Measurements from ENCODE around the gene CRYBG1. TPM values are rescaled to one million over a fixed set of nuclear protein-coding genes. Genes with fewer than 3 reads are reported as not detected.
A peak's percentile ranks its signal among the peaks of the same experiment; 100 is the strongest.

CRYBG1 gene
- total and polyA plus RNA-seq, 2 experiments from 2014 or later, result 3.2 to 10.0 TPM

GRCh38 chr6:106339334-106340029 lies 21.0 kb upstream of the CRYBG1 start:
- H3K4me3 ChIP-seq, result no peak overlapping the region
- H3K4me2 ChIP-seq, result peak overlapping the region; percentile 52
- DNase-seq (ENCODE audit: low spot score), result peak; percentile 87

GRCh38 chr6:106347219-106347618 lies 13.3 kb upstream of the CRYBG1 start:
- no peak overlapping the region for H3K4me2 ChIP-seq
- no peaks in the 10 kb centered on the region for H3K9me3 ChIP-seq (ENCODE audit: low read depth)
- no peak overlapping the region for H3K4me3 ChIP-seq
- no peaks in the 10 kb centered on the region for H3K9me2 ChIP-seq (replicated peaks; ENCODE audit: insufficient read depth)
- H3K4me1 ChIP-seq (ENCODE audit: insufficient read depth), result no peaks in the 10 kb centered on the region
- no peak overlapping the region for H3K27ac ChIP-seq
- no peaks in the 10 kb centered on the region for H3K27me3 ChIP-seq
- no peaks in the 10 kb centered on the region for H3K36me3 ChIP-seq (replicated peaks; ENCODE audit: insufficient read depth, low read depth)
- H3K79me2 ChIP-seq, result no peaks in the 10 kb centered on the region
- H4K20me1 ChIP-seq (ENCODE audit: insufficient read depth, poor library complexity, severe bottlenecking), result no peaks in the 10 kb centered on the region
- H2AFZ ChIP-seq, result no peak overlapping the region
- WGBS (ENCODE audit: low lambda C conversion rate, missing lambda C conversion rate), result 54% methylated on average over 1 of the region's 1 CpG
- peak; percentile 90 for TF ChIP-seq EZH2phosphoT487 (IDR thresholded peaks at IDR 0.05; ENCODE audit: low read depth, severe bottlenecking, unreplicated experiment)
- no peak for TF ChIP-seq CTCF (IDR thresholded peaks at IDR 0.05; ENCODE audit: poor library complexity)
- DNase-seq (ENCODE audit: low spot score), result no peak

More at GRCh38 chr6:106339334-106340029, 21.0 kb upstream of the CRYBG1 start:
- Histone ChIP-seq H3K9me3 (ENCODE audit: low read depth) (no peaks in the 10 kb centered on the region), H3K9me2 (replicated peaks; ENCODE audit: insufficient read depth) (no peaks in the 10 kb centered on the region), H3K4me1 (ENCODE audit: insufficient read depth) (no peaks in the 10 kb centered on the region), H3K27ac (no peak overlapping the region), H2AFZ (peak overlapping the region; percentile 31), H3K36me3 (replicated peaks; ENCODE audit: insufficient read depth, low read depth) (no peaks in the 10 kb centered on the region), H4K20me1 (ENCODE audit: insufficient read depth, poor library complexity, severe bottlenecking) (no peaks in the 10 kb centered on the region), H3K27me3 (peaks cover 2% of the 10 kb centered on the region), H3K79me2 (no peaks in the 10 kb centered on the region)
- TF ChIP-seq EZH2 (IDR thresholded peaks at IDR 0.05; ENCODE audit: borderline replicate concordance) (no peak), EZH2phosphoT487 (IDR thresholded peaks at IDR 0.05; ENCODE audit: low read depth, severe bottlenecking, unreplicated experiment) (no peak), CTCF (IDR thresholded peaks at IDR 0.05; ENCODE audit: poor library complexity) (peak; percentile 68)
- WGBS (ENCODE audit: low lambda C conversion rate, missing lambda C conversion rate), result 36% methylated on average over 9 of the region's 9 CpGs

- H3K4me1 ChIP-seq (ENCODE audit: insufficient read depth), result no peaks in the 10 kb centered on the region
- WGBS (ENCODE audit: low lambda C conversion rate, missing lambda C conversion rate), result 67% methylated on average over 1 of the region's 1 CpG
- TF ChIP-seq EZH2 (IDR thresholded peaks at IDR 0.05; ENCODE audit: borderline replicate concordance), result no peak
- TF ChIP-seq EZH2phosphoT487 (IDR thresholded peaks at IDR 0.05; ENCODE audit: low read depth, severe bottlenecking, unreplicated experiment), result no peak
- TF ChIP-seq CTCF (IDR thresholded peaks at IDR 0.05; ENCODE audit: poor library complexity), result no peak
- H3K9me2 ChIP-seq (replicated peaks; ENCODE audit: insufficient read depth), result no peaks in the 10 kb centered on the region
- no peaks in the 10 kb centered on the region for H3K36me3 ChIP-seq (replicated peaks; ENCODE audit: insufficient read depth, low read depth)
- peaks cover 12% of the 10 kb centered on the region for H3K27me3 ChIP-seq
- no peak overlapping the region for H2AFZ ChIP-seq
- no peaks in the 10 kb centered on the region for H4K20me1 ChIP-seq (ENCODE audit: insufficient read depth, poor library complexity, severe bottlenecking)
- H3K79me2 ChIP-seq, result no peaks in the 10 kb centered on the region
- no peak overlapping the region for H3K4me3 ChIP-seq
- no peak for DNase-seq (ENCODE audit: low spot score)
- no peaks in the 10 kb centered on the region for H3K9me3 ChIP-seq (ENCODE audit: low read depth)
- H3K4me2 ChIP-seq, result no peak overlapping the region
- no peak overlapping the region for H3K27ac ChIP-seq
Observed at GRCh38 chr6:106356378-106356777, 4.1 kb upstream of the CRYBG1 start.
